ENCODE data around the gene ALG9. TPM values are rescaled to one million over a fixed set of nuclear protein-coding genes. Genes with fewer than 3 reads are reported as not detected.

ALG9 gene
- total and polyA plus RNA-seq, 10 of the 15 experiments (the other 5 are each of a cell fraction or from before 2014, with no cell fraction given), result 10.8 to 41.6 (median 25.5) TPM

DNA sequence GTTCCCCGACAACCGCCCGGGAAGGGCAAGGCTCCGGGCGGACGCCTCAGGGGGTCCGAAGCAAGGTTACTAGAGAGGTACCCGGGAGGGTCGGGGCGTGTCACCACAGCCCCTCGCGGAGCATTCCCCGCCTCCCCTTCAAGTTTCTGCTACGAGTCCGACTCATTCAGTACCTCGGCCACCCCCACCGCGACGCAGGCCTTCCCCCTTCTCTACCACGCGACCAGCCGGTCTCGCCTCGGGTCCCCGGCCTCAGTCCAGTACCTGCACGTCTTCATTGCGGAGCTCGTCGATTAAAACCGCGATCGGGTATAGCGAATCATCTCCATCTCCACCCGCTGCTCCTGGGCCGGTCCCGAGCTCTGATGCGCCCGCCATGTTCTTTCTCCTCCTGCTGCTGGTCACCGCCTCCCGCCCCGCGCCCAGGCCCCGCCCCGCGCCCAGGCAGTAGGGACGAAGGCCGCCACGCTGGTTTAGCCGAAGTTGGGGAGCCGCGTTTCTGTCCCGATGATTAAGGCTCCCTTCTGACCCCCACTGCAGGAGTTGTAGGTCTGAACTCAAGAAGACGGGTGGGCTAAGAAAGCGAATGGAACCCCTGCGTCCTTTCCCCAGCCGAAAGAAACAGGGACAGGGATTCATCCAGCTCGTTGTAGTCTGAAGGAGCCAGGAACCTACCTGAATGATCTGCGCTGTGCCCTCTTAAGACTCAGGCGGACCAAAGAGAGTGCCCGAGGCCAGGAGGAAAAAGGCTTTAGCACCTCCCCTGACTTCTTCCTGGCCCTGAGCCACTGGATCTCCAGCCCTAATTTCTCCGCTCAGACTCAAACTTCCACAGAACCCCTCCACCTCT is 105.2 kb downstream of the ALG9 start, which contains the start of gene PPP2R1B (continued):
- TF ChIP-seq, protein P1, sequence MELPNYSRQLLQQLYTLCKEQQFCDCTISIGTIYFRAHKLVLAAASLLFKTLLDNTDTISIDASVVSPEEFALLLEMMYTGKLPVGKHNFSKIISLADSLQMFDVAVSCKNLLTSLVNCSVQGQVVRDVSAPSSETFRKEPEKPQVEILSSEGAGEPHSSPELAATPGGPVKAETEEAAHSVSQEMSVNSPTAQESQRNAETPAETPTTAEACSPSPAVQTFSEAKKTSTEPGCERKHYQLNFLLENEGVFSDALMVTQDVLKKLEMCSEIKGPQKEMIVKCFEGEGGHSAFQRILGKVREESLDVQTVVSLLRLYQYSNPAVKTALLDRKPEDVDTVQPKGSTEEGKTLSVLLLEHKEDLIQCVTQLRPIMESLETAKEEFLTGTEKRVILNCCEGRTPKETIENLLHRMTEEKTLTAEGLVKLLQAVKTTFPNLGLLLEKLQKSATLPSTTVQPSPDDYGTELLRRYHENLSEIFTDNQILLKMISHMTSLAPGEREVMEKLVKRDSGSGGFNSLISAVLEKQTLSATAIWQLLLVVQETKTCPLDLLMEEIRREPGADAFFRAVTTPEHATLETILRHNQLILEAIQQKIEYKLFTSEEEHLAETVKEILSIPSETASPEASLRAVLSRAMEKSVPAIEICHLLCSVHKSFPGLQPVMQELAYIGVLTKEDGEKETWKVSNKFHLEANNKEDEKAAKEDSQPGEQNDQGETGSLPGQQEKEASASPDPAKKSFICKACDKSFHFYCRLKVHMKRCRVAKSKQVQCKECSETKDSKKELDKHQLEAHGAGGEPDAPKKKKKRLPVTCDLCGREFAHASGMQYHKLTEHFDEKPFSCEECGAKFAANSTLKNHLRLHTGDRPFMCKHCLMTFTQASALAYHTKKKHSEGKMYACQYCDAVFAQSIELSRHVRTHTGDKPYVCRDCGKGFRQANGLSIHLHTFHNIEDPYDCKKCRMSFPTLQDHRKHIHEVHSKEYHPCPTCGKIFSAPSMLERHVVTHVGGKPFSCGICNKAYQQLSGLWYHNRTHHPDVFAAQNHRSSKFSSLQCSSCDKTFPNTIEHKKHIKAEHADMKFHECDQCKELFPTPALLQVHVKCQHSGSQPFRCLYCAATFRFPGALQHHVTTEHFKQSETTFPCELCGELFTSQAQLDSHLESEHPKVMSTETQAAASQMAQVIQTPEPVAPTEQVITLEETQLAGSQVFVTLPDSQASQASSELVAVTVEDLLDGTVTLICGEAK (IDR thresholded peaks at IDR 0.05; ENCODE audit: borderline replicate concordance), result no peak
- TF ChIP-seq GABPA (IDR thresholded peaks at IDR 0.05; ENCODE audit: low read depth), result no peak
- TF ChIP-seq NFYB (IDR thresholded peaks at IDR 0.05; ENCODE audit: insufficient read depth, low read depth, low read length), result no peak
- TF ChIP-seq YY1 (IDR thresholded peaks at IDR 0.05; ENCODE audit: low read depth, low read length), result peak; percentile 93
- TF ChIP-seq, protein P2, sequence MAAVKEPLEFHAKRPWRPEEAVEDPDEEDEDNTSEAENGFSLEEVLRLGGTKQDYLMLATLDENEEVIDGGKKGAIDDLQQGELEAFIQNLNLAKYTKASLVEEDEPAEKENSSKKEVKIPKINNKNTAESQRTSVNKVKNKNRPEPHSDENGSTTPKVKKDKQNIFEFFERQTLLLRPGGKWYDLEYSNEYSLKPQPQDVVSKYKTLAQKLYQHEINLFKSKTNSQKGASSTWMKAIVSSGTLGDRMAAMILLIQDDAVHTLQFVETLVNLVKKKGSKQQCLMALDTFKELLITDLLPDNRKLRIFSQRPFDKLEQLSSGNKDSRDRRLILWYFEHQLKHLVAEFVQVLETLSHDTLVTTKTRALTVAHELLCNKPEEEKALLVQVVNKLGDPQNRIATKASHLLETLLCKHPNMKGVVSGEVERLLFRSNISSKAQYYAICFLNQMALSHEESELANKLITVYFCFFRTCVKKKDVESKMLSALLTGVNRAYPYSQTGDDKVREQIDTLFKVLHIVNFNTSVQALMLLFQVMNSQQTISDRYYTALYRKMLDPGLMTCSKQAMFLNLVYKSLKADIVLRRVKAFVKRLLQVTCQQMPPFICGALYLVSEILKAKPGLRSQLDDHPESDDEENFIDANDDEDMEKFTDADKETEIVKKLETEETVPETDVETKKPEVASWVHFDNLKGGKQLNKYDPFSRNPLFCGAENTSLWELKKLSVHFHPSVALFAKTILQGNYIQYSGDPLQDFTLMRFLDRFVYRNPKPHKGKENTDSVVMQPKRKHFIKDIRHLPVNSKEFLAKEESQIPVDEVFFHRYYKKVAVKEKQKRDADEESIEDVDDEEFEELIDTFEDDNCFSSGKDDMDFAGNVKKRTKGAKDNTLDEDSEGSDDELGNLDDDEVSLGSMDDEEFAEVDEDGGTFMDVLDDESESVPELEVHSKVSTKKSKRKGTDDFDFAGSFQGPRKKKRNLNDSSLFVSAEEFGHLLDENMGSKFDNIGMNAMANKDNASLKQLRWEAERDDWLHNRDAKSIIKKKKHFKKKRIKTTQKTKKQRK (IDR thresholded peaks at IDR 0.05; ENCODE audit: low read depth, low read length), result no peak
- TF ChIP-seq, protein P3, sequence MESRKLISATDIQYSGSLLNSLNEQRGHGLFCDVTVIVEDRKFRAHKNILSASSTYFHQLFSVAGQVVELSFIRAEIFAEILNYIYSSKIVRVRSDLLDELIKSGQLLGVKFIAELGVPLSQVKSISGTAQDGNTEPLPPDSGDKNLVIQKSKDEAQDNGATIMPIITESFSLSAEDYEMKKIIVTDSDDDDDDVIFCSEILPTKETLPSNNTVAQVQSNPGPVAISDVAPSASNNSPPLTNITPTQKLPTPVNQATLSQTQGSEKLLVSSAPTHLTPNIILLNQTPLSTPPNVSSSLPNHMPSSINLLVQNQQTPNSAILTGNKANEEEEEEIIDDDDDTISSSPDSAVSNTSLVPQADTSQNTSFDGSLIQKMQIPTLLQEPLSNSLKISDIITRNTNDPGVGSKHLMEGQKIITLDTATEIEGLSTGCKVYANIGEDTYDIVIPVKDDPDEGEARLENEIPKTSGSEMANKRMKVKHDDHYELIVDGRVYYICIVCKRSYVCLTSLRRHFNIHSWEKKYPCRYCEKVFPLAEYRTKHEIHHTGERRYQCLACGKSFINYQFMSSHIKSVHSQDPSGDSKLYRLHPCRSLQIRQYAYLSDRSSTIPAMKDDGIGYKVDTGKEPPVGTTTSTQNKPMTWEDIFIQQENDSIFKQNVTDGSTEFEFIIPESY (IDR thresholded peaks at IDR 0.05), result no peak
- TF ChIP-seq BMI1 (IDR thresholded peaks at IDR 0.05; ENCODE audit: borderline replicate concordance), result no peak
- TF ChIP-seq, protein P4, sequence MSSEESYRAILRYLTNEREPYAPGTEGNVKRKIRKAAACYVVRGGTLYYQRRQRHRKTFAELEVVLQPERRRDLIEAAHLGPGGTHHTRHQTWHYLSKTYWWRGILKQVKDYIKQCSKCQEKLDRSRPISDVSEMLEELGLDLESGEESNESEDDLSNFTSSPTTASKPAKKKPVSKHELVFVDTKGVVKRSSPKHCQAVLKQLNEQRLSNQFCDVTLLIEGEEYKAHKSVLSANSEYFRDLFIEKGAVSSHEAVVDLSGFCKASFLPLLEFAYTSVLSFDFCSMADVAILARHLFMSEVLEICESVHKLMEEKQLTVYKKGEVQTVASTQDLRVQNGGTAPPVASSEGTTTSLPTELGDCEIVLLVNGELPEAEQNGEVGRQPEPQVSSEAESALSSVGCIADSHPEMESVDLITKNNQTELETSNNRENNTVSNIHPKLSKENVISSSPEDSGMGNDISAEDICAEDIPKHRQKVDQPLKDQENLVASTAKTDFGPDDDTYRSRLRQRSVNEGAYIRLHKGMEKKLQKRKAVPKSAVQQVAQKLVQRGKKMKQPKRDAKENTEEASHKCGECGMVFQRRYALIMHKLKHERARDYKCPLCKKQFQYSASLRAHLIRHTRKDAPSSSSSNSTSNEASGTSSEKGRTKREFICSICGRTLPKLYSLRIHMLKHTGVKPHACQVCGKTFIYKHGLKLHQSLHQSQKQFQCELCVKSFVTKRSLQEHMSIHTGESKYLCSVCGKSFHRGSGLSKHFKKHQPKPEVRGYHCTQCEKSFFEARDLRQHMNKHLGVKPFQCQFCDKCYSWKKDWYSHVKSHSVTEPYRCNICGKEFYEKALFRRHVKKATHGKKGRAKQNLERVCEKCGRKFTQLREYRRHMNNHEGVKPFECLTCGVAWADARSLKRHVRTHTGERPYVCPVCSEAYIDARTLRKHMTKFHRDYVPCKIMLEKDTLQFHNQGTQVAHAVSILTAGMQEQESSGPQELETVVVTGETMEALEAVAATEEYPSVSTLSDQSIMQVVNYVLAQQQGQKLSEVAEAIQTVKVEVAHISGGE (CRISPR knock-in tag; IDR thresholded peaks at IDR 0.05), result no peak
- TF ChIP-seq HDGF (IDR thresholded peaks at IDR 0.05), result no peak
- TF ChIP-seq, protein P5, sequence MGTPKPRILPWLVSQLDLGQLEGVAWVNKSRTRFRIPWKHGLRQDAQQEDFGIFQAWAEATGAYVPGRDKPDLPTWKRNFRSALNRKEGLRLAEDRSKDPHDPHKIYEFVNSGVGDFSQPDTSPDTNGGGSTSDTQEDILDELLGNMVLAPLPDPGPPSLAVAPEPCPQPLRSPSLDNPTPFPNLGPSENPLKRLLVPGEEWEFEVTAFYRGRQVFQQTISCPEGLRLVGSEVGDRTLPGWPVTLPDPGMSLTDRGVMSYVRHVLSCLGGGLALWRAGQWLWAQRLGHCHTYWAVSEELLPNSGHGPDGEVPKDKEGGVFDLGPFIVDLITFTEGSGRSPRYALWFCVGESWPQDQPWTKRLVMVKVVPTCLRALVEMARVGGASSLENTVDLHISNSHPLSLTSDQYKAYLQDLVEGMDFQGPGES (IDR thresholded peaks at IDR 0.05), result no peak
- TF ChIP-seq POLR2A (IDR thresholded peaks at IDR 0.05; ENCODE audit: low read depth, low read length), result peak; percentile 89
- TF ChIP-seq NBN (IDR thresholded peaks at IDR 0.05), result peak; percentile 67; the same call in 1 of the 2 replicates
- TF ChIP-seq, protein P6, sequence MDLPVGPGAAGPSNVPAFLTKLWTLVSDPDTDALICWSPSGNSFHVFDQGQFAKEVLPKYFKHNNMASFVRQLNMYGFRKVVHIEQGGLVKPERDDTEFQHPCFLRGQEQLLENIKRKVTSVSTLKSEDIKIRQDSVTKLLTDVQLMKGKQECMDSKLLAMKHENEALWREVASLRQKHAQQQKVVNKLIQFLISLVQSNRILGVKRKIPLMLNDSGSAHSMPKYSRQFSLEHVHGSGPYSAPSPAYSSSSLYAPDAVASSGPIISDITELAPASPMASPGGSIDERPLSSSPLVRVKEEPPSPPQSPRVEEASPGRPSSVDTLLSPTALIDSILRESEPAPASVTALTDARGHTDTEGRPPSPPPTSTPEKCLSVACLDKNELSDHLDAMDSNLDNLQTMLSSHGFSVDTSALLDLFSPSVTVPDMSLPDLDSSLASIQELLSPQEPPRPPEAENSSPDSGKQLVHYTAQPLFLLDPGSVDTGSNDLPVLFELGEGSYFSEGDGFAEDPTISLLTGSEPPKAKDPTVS (IDR thresholded peaks at IDR 0.05; ENCODE audit: low read depth, low read length), result no peak

All from GM12878 (cell line).